Endothelial cell of umbilical vein (primary cell): ENCODE measurements around the gene NKTR. TPM values are rescaled to one million over a fixed set of nuclear protein-coding genes. Genes with fewer than 3 reads are reported as not detected.

Source experiments
- BruUV-seq: library from RNA; stranded (reverse); fragments of 400-500 nt; replicated peaks from 2 replicates; lab custom pipeline; 2021; lab: Mats Ljungman, UMichigan
- CTCF ChIA-PET: fragments of 300-600, 350-600 bp; sonication (Branson Sonifier 250); formaldehyde crosslinking; loops from one replicate; lab custom pipeline; 2021; ENCODE audit warnings: antibody characterized with exemption, inconsistent platforms; lab: Charles Lee
- POLR2A ChIA-PET: fragments of 300-600, 350-600 bp; sonication (Branson Sonifier 250); formaldehyde crosslinking; loops from one replicate; lab custom pipeline; 2021; ENCODE audit warnings: antibody characterized with exemption, inconsistent platforms; lab: Charles Lee
- DNase-seq: peaks from one replicate; pipeline ENCODE4 v3.0.0-alpha.2; 2011; ENCODE audit warnings: low read depth, low spot score
- FAIRE-seq: peaks from 2 replicates; lab custom pipeline; 2011; peaks lifted over from hg19 to GRCh38; lab: Jason Lieb, UNC
- H2AFZ ChIP-seq: 2 replicates; pipeline ENCODE4 v1.6.0; 2012; ENCODE audit warnings: low read depth, low read length, control low read depth, inconsistent platforms
- H3K27ac ChIP-seq: 2 replicates; pipeline ENCODE4 v1.5.1; 2011; ENCODE audit warnings: low read depth, mild to moderate bottlenecking, control low read depth, low read length, moderate library complexity; ENCODE audit not compliant: insufficient read depth
- H3K27me3 ChIP-seq, 2 experiments: 2 replicates each; pipeline versions ENCODE4 v1.6.0 to v1.6.1; 2011; ENCODE audit warnings: low read length in 2 of 2, mixed read lengths in 1 of 2; ENCODE audit not compliant: control insufficient read depth in 2 of 2, insufficient read depth in 2 of 2
- H3K36me3 ChIP-seq, 2 experiments: 2 replicates in 1 of 2; 3 replicates in 1 of 2; pipeline ENCODE4 v1.5.1; 2011; ENCODE audit warnings: low read length in 2 of 2, mild to moderate bottlenecking in 1 of 2, moderate library complexity in 1 of 2; ENCODE audit not compliant: control insufficient read depth in 2 of 2, insufficient read depth in 2 of 2; ENCODE audit errors: extremely low read depth in 1 of 2
- H3K4me1 ChIP-seq: 3 replicates; pipeline ENCODE4 v1.5.1; 2011; ENCODE audit warnings: mild to moderate bottlenecking, low read length; ENCODE audit not compliant: control insufficient read depth, insufficient read depth; ENCODE audit errors: extremely low read depth
- H3K4me2 ChIP-seq: 2 replicates; pipeline ENCODE4 v1.6.1; 2011; ENCODE audit warnings: low read length, control low read depth, mixed read lengths; ENCODE audit not compliant: insufficient read depth
- H3K4me3 ChIP-seq, 3 experiments: fragments of 200-600 bp in 1 of 3; sonication (generic), shearing (Covaris generic) in 1 of 3; replicated peaks in 1 of 3; 2 replicates each; pipeline ENCODE4 v1.5.1; 2011 to 2016; ENCODE audit warnings: control low read depth in 3 of 3, low read length in 3 of 3, mild to moderate bottlenecking in 2 of 3, inconsistent platforms in 1 of 3, low read depth in 1 of 3, moderate library complexity in 1 of 3; ENCODE audit not compliant: insufficient read depth in 1 of 3
- H3K79me2 ChIP-seq: 2 replicates; pipeline ENCODE4 v1.6.0; 2012; ENCODE audit warnings: low read length, inconsistent platforms; ENCODE audit not compliant: control insufficient read depth, insufficient read depth
- H3K9ac ChIP-seq: replicated peaks from 2 replicates; pipeline ENCODE3; 2011; ENCODE audit warnings: low read length, control low read depth; ENCODE audit not compliant: insufficient read depth; ENCODE audit errors: extremely low read depth
- H3K9me1 ChIP-seq: replicated peaks from 3 replicates; pipeline ENCODE4 v1.6.0; 2011; ENCODE audit warnings: mild to moderate bottlenecking, low read length; ENCODE audit not compliant: control insufficient read depth, insufficient read depth; ENCODE audit errors: extremely low read depth
- H3K9me3 ChIP-seq: replicated peaks from 2 replicates; pipeline ENCODE4 v1.5.1; 2012; ENCODE audit warnings: low read length, inconsistent platforms; ENCODE audit not compliant: control insufficient read depth, insufficient read depth
- H4K20me1 ChIP-seq: replicated peaks from 2 replicates; pipeline ENCODE3; 2011; ENCODE audit warnings: mild to moderate bottlenecking, low read length; ENCODE audit not compliant: control insufficient read depth, insufficient read depth; ENCODE audit errors: extremely low read depth
- CTCF ChIP-seq, 2 donors: IDR thresholded peaks; 1 replicate in 1 of 2; 2 replicates in 1 of 2; pipeline ENCODE4 v1.5.1; 2011; ENCODE audit warnings: low read length in 2 of 2, mild to moderate bottlenecking in 2 of 2, moderate library complexity in 2 of 2, control low read depth in 1 of 2, inconsistent platforms in 1 of 2, low read depth in 1 of 2; ENCODE audit not compliant: insufficient read depth in 1 of 2; ENCODE audit errors: extremely low read depth in 1 of 2
- EZH2 ChIP-seq: IDR thresholded peaks from 2 replicates; pipeline ENCODE4 v1.6.1; 2012; ENCODE audit warnings: borderline replicate concordance, low read depth, mild to moderate bottlenecking, moderate library complexity, low read length, inconsistent platforms; ENCODE audit not compliant: severe bottlenecking
- FOS ChIP-seq: IDR thresholded peaks from 2 replicates; pipeline ENCODE4 v1.6.1; 2011; ENCODE audit warnings: mild to moderate bottlenecking, low read length, moderate library complexity, borderline replicate concordance; ENCODE audit not compliant: insufficient read depth
- GATA2 ChIP-seq: IDR thresholded peaks from 2 replicates; pipeline ENCODE4 v1.7.0; 2011; ENCODE audit warnings: low read depth, mild to moderate bottlenecking, moderate library complexity, mixed read lengths, low read length; ENCODE audit not compliant: insufficient read length, insufficient read depth
- JUN ChIP-seq: IDR thresholded peaks from 2 replicates; pipeline ENCODE4 v1.6.1; 2011; ENCODE audit warnings: borderline replicate concordance, low read depth; ENCODE audit not compliant: insufficient read length, insufficient read depth
- MAX ChIP-seq: IDR thresholded peaks from 2 replicates; pipeline ENCODE4 v1.6.1; 2011; ENCODE audit not compliant: insufficient read depth, insufficient read length
- MYC ChIP-seq: IDR thresholded peaks from one replicate; pipeline ENCODE4 v1.6.1; 2011; ENCODE audit warnings: mild to moderate bottlenecking, low read depth, low read length
- POLR2A ChIP-seq: IDR thresholded peaks from 2 replicates; pipeline ENCODE4 v1.6.1; 2012; ENCODE audit warnings: low read depth, mild to moderate bottlenecking, control low read depth, low read length
- POLR2AphosphoS5 ChIP-seq: IDR thresholded peaks from 2 replicates; pipeline ENCODE4 v1.6.1; 2012; ENCODE audit warnings: low read depth, mild to moderate bottlenecking, control low read depth, low read length, moderate library complexity; ENCODE audit not compliant: insufficient read depth
- dilution Hi-C: fragments of 300-500 bp; cut with MboI; formaldehyde crosslinking; loops from one replicate; pipeline ENCODE4 v1.15.0; 2019; ENCODE audit warnings: low sequenced_read_pairs; ENCODE audit not compliant: extremely low pct_ligation_motif_present
- intact Hi-C: fragments of 100-400 bp; cut with micrococcal nuclease; formaldehyde crosslinking; loops from one replicate; pipeline ENCODE4 v1.10.0; 2022
- polyA plus RNA-seq, 4 experiments: library from polyadenylated mRNA; depleted of rRNA in 3 of 4; stranded (reverse) in 3 of 4; unstranded in 1 of 4; fragments of >200 nt; gene quantifications; 2 replicates each; pipeline versions ENCODE4 v1.2.1 to v1.2.3, GENCODE V29; 2011 to 2012; ENCODE audit warnings: missing spikeins in 1 of 4
- total RNA-seq: library from RNA; stranded (reverse); gene quantifications from 2 replicates; pipeline ENCODE4 v1.2.3, GENCODE V29; 2021

The NKTR gene
- total and polyA plus RNA-seq, 2 donors (not counting 3 experiments of a cell fraction or from before 2014, with no cell fraction given): 27.4 to 99.0 TPM

GRCh38 chr3:42678447-42678846 lies 78.0 kb downstream of the NKTR start:
- H3K79me2 ChIP-seq: no peaks in the 10 kb centered on the region
- intact Hi-C loops (no loop called here), dilution Hi-C loops (no loop called here)
- peaks cover 8 to 25% of the 10 kb centered on the region in 2 experiments for H3K27me3 ChIP-seq
- H4K20me1 ChIP-seq: no peaks in the 10 kb centered on the region
- ChIA-PET POLR2A (no interaction called here), CTCF (no interaction called here)
- H3K4me3 ChIP-seq: no peak overlapping the region
- DNase-seq (no peak), FAIRE-seq (no peak)
- H3K4me1 ChIP-seq: no peaks in the 10 kb centered on the region
- no peak overlapping the region for H3K9ac ChIP-seq
- no peak for TF ChIP-seq JUN
- TF ChIP-seq GATA2: no peak
- TF ChIP-seq MYC: no peak
- no peak for TF ChIP-seq POLR2AphosphoS5
- TF ChIP-seq EZH2: no peak
- TF ChIP-seq MAX: no peak
- TF ChIP-seq CTCF (IDR thresholded peaks at IDR 0.05; ENCODE audit: extremely low read depth in 1 of 2, insufficient read depth in 1 of 2, low read depth in 1 of 2, low read length in 2 of 2): no peak
- TF ChIP-seq POLR2A: no peak
- no peak for TF ChIP-seq FOS
- no peak overlapping the region for H2AFZ ChIP-seq
- no peak overlapping the region for H3K4me2 ChIP-seq
- BruUV-seq: no TSS peak
- H3K27ac ChIP-seq: no peak overlapping the region
- no peaks in the 10 kb centered on the region for H3K9me1 ChIP-seq
- H3K9me3 ChIP-seq: no peaks in the 10 kb centered on the region
- no peaks in the 10 kb centered on the region for H3K36me3 ChIP-seq
